Measurements from ENCODE around the gene COL3A1.

Gene COL3A1

GRCh38 chr2:188975497-188976102 lies 1.4 kb downstream of the COL3A1 start:
- DNase-seq (ENCODE audit: low read depth in 1 of 2, low spot score in 1 of 2): no peak

GRCh38 chr2:188976545-188977268 lies 2.5 kb downstream of the COL3A1 start:
- DNase-seq (ENCODE audit: low read depth in 1 of 2, low spot score in 1 of 2): no peak

- DNase-seq (ENCODE audit: low read depth in 1 of 2, low spot score in 1 of 2): no peak
Measured at GRCh38 chr2:188977317-188977716, 3.1 kb downstream of the COL3A1 start.

GRCh38 chr2:188978291-188979081 lies 4.3 kb downstream of the COL3A1 start:
- no peak for DNase-seq (ENCODE audit: low read depth in 1 of 2, low spot score in 1 of 2)

- no peak for DNase-seq (ENCODE audit: low read depth in 1 of 2, low spot score in 1 of 2)
Measured at GRCh38 chr2:188979187-188980114, 5.3 kb downstream of the COL3A1 start.

GRCh38 chr2:188983427-188984064 lies 9.4 kb downstream of the COL3A1 start:
- DNase-seq (ENCODE audit: low read depth in 1 of 2, low spot score in 1 of 2): no peak

GRCh38 chr2:188984065-188984491 lies 9.9 kb downstream of the COL3A1 start:
- no peak for DNase-seq (ENCODE audit: low read depth in 1 of 2, low spot score in 1 of 2)

GRCh38 chr2:188984680-188985079 lies 10.5 kb downstream of the COL3A1 start:
- DNase-seq (ENCODE audit: low read depth in 1 of 2, low spot score in 1 of 2): no peak

GRCh38 chr2:188986839-188987238 lies 12.7 kb downstream of the COL3A1 start:
- no peak for DNase-seq (ENCODE audit: low read depth in 1 of 2, low spot score in 1 of 2)

- no peak for DNase-seq (ENCODE audit: low read depth in 1 of 2, low spot score in 1 of 2)
Measured at GRCh38 chr2:188993247-188993646, 19.1 kb downstream of the COL3A1 start.

- no peak for DNase-seq (ENCODE audit: low read depth in 1 of 2, low spot score in 1 of 2)
Measured at GRCh38 chr2:188997263-188997662, 23.1 kb downstream of the COL3A1 start.

GRCh38 chr2:189000221-189000620 lies 26.0 kb downstream of the COL3A1 start:
- no peak for DNase-seq (ENCODE audit: low read depth in 1 of 2, low spot score in 1 of 2)

- DNase-seq (ENCODE audit: low read depth in 1 of 2, low spot score in 1 of 2): no peak
Measured at GRCh38 chr2:189002079-189002478, 27.9 kb downstream of the COL3A1 start.

- no peak for DNase-seq (ENCODE audit: low read depth in 1 of 2, low spot score in 1 of 2)
Measured at GRCh38 chr2:189008555-189009262, 34.5 kb downstream of the COL3A1 start.

GRCh38 chr2:189010536-189010935 lies 36.4 kb downstream of the COL3A1 start:
- DNase-seq (ENCODE audit: low read depth in 1 of 2, low spot score in 1 of 2): no peak

- no peak for DNase-seq (ENCODE audit: low read depth in 1 of 2, low spot score in 1 of 2)
Measured at GRCh38 chr2:189012351-189012750, 38.2 kb downstream of the COL3A1 start.

GRCh38 chr2:189013031-189013430 lies 38.9 kb downstream of the COL3A1 start:
- no peak for DNase-seq (ENCODE audit: low read depth in 1 of 2, low spot score in 1 of 2)

GRCh38 chr2:189013671-189014448 lies 39.7 kb downstream of the COL3A1 start:
- no peak for DNase-seq (ENCODE audit: low read depth in 1 of 2, low spot score in 1 of 2)

Measured in activated CD4-positive, alpha-beta T cell treated with anti-CD3 and anti-CD28 coated beads, Interleukin-2, amount 50 U/mL, for 24 hours (primary cell).